ENCODE measurements around the gene ARPC4.

ARPC4 gene

DNA sequence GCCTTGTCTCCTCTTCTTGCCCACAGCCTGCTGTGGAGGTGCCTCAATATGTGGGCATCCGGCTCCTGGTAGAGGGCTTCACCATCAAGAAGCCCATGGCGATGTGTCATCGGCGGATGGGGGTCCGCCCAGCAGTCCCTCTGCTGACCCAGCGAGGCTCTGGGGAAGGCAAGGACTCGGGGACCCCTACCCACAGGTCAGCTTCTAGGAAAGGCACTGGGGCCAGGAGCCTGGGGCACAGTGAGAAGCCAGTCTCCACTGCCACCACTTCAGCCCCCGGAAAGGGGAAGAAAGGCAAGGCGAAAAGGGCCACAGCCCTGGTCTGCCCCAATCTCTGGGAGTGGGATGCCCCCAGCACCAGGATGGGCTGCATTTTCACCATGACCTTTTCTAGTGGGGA is 40.2 kb downstream of the ARPC4 start:
- Histone ChIP-seq H3K4me3 (replicated peaks; ENCODE audit: low read depth, low read length) (no peak overlapping the region), H3K27me3 (replicated peaks; ENCODE audit: control insufficient read depth, insufficient read depth, low read length) (no peaks in the 10 kb centered on the region), H3K36me3 (ENCODE audit: control insufficient read depth, insufficient read depth, low read length) (peaks cover 13% of the 10 kb centered on the region)
- no peak for DNase-seq (ENCODE audit: extremely low read depth, insufficient read length)
- TF ChIP-seq, protein P1, sequence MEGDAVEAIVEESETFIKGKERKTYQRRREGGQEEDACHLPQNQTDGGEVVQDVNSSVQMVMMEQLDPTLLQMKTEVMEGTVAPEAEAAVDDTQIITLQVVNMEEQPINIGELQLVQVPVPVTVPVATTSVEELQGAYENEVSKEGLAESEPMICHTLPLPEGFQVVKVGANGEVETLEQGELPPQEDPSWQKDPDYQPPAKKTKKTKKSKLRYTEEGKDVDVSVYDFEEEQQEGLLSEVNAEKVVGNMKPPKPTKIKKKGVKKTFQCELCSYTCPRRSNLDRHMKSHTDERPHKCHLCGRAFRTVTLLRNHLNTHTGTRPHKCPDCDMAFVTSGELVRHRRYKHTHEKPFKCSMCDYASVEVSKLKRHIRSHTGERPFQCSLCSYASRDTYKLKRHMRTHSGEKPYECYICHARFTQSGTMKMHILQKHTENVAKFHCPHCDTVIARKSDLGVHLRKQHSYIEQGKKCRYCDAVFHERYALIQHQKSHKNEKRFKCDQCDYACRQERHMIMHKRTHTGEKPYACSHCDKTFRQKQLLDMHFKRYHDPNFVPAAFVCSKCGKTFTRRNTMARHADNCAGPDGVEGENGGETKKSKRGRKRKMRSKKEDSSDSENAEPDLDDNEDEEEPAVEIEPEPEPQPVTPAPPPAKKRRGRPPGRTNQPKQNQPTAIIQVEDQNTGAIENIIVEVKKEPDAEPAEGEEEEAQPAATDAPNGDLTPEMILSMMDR (IDR thresholded peaks at IDR 0.05; ENCODE audit: insufficient read depth, low read length, poor library complexity, severe bottlenecking): no peak

DNA sequence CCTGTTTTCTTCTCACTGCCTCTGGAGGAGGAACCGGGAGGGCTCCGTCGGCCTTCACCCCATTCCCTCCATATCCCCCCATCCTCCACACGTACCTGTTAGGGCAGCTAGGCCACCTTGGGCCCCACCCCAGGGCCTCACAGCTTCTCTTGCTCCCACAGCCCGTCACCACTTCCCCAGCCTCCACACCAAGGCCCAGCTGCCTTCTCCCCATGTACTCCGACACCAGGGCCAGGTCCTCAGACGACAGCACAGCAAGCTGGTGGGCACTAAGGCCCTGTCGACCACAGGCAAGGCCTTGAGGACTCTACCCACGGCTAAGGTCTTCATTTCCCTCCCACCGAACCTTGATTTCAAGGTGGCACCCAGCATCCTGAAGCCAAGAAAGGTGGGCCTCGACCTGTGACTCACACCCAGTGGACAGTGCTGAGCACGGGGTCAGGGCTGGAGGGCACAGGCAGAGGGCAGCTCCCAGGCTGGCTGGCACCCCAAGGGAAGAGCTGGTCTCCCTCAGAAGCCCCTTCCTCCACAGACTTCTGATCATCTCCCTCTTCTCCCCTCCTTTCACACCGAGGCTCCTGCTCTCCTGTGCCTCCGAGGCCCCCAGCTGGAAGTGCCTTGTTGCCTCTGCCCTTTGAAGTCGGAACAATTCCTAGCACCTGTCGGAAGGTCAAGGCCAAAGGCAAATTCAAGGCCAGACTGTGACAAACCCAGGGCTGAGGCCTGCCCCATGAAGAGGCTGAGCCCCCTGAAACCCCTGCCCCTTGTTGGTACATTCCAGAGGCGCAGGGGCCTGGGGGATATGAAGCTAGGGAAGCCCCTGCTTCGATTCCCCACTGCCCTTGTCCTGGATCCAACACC is 41.9 kb downstream of the ARPC4 start:
- no peak for DNase-seq (ENCODE audit: extremely low read depth, insufficient read length)
- H3K36me3 ChIP-seq (ENCODE audit: control insufficient read depth, insufficient read depth, low read length): peaks cover 17% of the 10 kb centered on the region
- TF ChIP-seq, protein P1 (IDR thresholded peaks at IDR 0.05; ENCODE audit: insufficient read depth, low read length, poor library complexity, severe bottlenecking): no peak

GRCh38 chr3:9837701-9838582 is 45.1 kb downstream of the ARPC4 start:
- Histone ChIP-seq H3K4me3 (replicated peaks; ENCODE audit: low read depth, low read length) (no peak overlapping the region), H3K27me3 (replicated peaks; ENCODE audit: control insufficient read depth, insufficient read depth, low read length) (no peaks in the 10 kb centered on the region), H3K36me3 (ENCODE audit: control insufficient read depth, insufficient read depth, low read length) (peaks cover 26% of the 10 kb centered on the region)
- TF ChIP-seq, protein P1 (IDR thresholded peaks at IDR 0.05; ENCODE audit: insufficient read depth, low read length, poor library complexity, severe bottlenecking): no peak
- DNase-seq (ENCODE audit: extremely low read depth, insufficient read length): no peak

More for the DNA sequence above, 41.9 kb downstream of the ARPC4 start:
- no peak overlapping the region for H3K4me3 ChIP-seq (replicated peaks; ENCODE audit: low read depth, low read length)
- H3K27me3 ChIP-seq (replicated peaks; ENCODE audit: control insufficient read depth, insufficient read depth, low read length): no peaks in the 10 kb centered on the region

GRCh38 chr3:9838856-9839255 is 46.0 kb downstream of the ARPC4 start:
- H3K36me3 ChIP-seq (ENCODE audit: control insufficient read depth, insufficient read depth, low read length): peaks cover 26% of the 10 kb centered on the region
- H3K27me3 ChIP-seq (replicated peaks; ENCODE audit: control insufficient read depth, insufficient read depth, low read length): no peaks in the 10 kb centered on the region
- no peak overlapping the region for H3K4me3 ChIP-seq (replicated peaks; ENCODE audit: low read depth, low read length)
- DNase-seq (ENCODE audit: extremely low read depth, insufficient read length): no peak
- TF ChIP-seq, protein P1 (IDR thresholded peaks at IDR 0.05; ENCODE audit: insufficient read depth, low read length, poor library complexity, severe bottlenecking): no peak

- peaks cover 23% of the 10 kb centered on the region for H3K36me3 ChIP-seq (ENCODE audit: control insufficient read depth, insufficient read depth, low read length)
- no peak overlapping the region for H3K4me3 ChIP-seq (replicated peaks; ENCODE audit: low read depth, low read length)
- TF ChIP-seq, protein P1 (IDR thresholded peaks at IDR 0.05; ENCODE audit: insufficient read depth, low read length, poor library complexity, severe bottlenecking): no peak
- no peaks in the 10 kb centered on the region for H3K27me3 ChIP-seq (replicated peaks; ENCODE audit: control insufficient read depth, insufficient read depth, low read length)
- no peak for DNase-seq (ENCODE audit: extremely low read depth, insufficient read length)
These were observed 48.1 kb downstream of the ARPC4 start for GRCh38 chr3:9841015-9841414.
